OCI-LY7 (cell line): ENCODE results near the gene RNU5D-1.

Experiments
- CTCF ChIP-seq: fragments of 200-600 bp; sonication (generic); conservative IDR thresholded peaks from 2 replicates; pipeline ENCODE4 v1.5.1; 2014; ENCODE audit warnings: mild to moderate bottlenecking, antibody characterized with exemption, low read length, moderate library complexity, mixed read lengths
- EZH2phosphoT487 ChIP-seq: fragments of 200-600 bp; sonication (generic); IDR thresholded peaks from 2 replicates; pipeline ENCODE4 v1.6.1; 2018; ENCODE audit warnings: low read depth, borderline replicate concordance, mild to moderate bottlenecking, mixed run types, antibody characterized with exemption, low read length, moderate library complexity, mixed read lengths

GRCh38 chr1:44714944-44715571 lies 15.9 kb downstream of the RNU5D-1 start:
- TF ChIP-seq CTCF: peak; percentile 97
- TF ChIP-seq EZH2phosphoT487: no peak
